HepG2 (cell line): ENCODE results near the gene ACSS1. TPM values are rescaled to one million over a fixed set of nuclear protein-coding genes. Genes with fewer than 3 reads are reported as not detected.

Experiments used
- ATF7 ChIP-seq, 2 experiments: fragments of 450-650 bp in 1 of 2; sonication (generic) in 1 of 2; formaldehyde crosslinking in 1 of 2; IDR thresholded peaks; 2 replicates each; pipeline versions ENCODE4 v1.4.0 to v1.6.1; 2016 to 2020; ENCODE audit warnings: antibody characterized with exemption in 1 of 2, mild to moderate bottlenecking in 1 of 2, missing genetic modification reagents in 1 of 2
- CREB1 ChIP-seq, 2 experiments: fragments of 450-650 bp in 1 of 2; IDR thresholded peaks; 2 replicates each; pipeline ENCODE4 v1.6.1; 2016 to 2017; ENCODE audit warnings: control low read depth in 1 of 2, mild to moderate bottlenecking in 1 of 2, missing compliant biosample characterization in 1 of 2, missing genetic modification characterization in 1 of 2
- ELF4 ChIP-seq: sonication (generic); formaldehyde crosslinking; IDR thresholded peaks from 2 replicates; pipeline ENCODE4 v1.5.0; 2020; ENCODE audit warnings: missing genetic modification reagents, mild to moderate bottlenecking, moderate library complexity, borderline replicate concordance
- GATAD2A ChIP-seq: IDR thresholded peaks from 2 replicates; pipeline ENCODE4 v1.6.1; 2016
- HMG20B ChIP-seq: conservative IDR thresholded peaks from 2 replicates; pipeline ENCODE4 v1.6.1; 2016; ENCODE audit warnings: missing genetic modification reagents, missing compliant biosample characterization
- HNRNPL ChIP-seq: fragments of 200-400 bp; formaldehyde crosslinking; IDR thresholded peaks from 2 replicates; pipeline ENCODE4 v1.6.1; 2017; ENCODE audit warnings: mild to moderate bottlenecking, low read depth, low read length
- KDM2A ChIP-seq: sonication (generic); formaldehyde crosslinking; IDR thresholded peaks from 2 replicates; pipeline ENCODE4 v1.4.0; 2020; ENCODE audit warnings: low read depth, missing genetic modification reagents, borderline replicate concordance
- NFYC ChIP-seq: IDR thresholded peaks from 2 replicates; pipeline ENCODE4 v1.6.1; 2016; ENCODE audit warnings: missing genetic modification reagents, missing compliant biosample characterization
- NKX3-1 ChIP-seq: sonication (generic); formaldehyde crosslinking; IDR thresholded peaks from 2 replicates; pipeline ENCODE4 v1.5.0; 2020; ENCODE audit warnings: missing genetic modification reagents
- RELA ChIP-seq: sonication (generic); formaldehyde crosslinking; IDR thresholded peaks from 2 replicates; pipeline ENCODE4 v1.4.0; 2020; ENCODE audit warnings: missing genetic modification reagents
- SPEN ChIP-seq: sonication (generic); formaldehyde crosslinking; IDR thresholded peaks from 2 replicates; pipeline ENCODE4 v1.5.1; 2020; ENCODE audit warnings: low read depth, mild to moderate bottlenecking, missing genetic modification reagents
- SRSF1 ChIP-seq: fragments of 200-400 bp; formaldehyde crosslinking; optimal IDR thresholded peaks from 2 replicates; pipeline ENCODE3; 2017; ENCODE audit warnings: mild to moderate bottlenecking, low read depth, low read length, moderate library complexity
- TEAD2 ChIP-seq: sonication (generic); formaldehyde crosslinking; IDR thresholded peaks from 2 replicates; pipeline ENCODE4 v1.9.0; 2021; ENCODE audit warnings: missing genetic modification reagents
- ZNF230 ChIP-seq: sonication (generic); formaldehyde crosslinking; IDR thresholded peaks from 2 replicates; pipeline ENCODE4 v1.4.0; 2020; ENCODE audit warnings: mild to moderate bottlenecking, missing genetic modification reagents
- ZNF839 ChIP-seq: sonication (generic); formaldehyde crosslinking; IDR thresholded peaks from 2 replicates; pipeline ENCODE4 v1.4.0; 2020; ENCODE audit warnings: missing genetic modification reagents, mild to moderate bottlenecking, borderline replicate concordance
- polyA plus RNA-seq, 8 experiments: library from polyadenylated mRNA; depleted of rRNA in 3 of 8; stranded (reverse) in 7 of 8; unstranded in 1 of 8; fragments of >200 nt; fragmentation: Illumina TruSeq in 4 of 8; extraction: Trizol in 4 of 8; gene quantifications; 2 replicates each; pipeline versions ENCODE4 v1.2.1 to v1.2.3, GENCODE V29; 2011 to 2016; ENCODE audit warnings: low read depth in 4 of 8, missing spikeins in 1 of 8, mixed read lengths in 1 of 8; ENCODE audit not compliant: insufficient read depth in 1 of 8
- total RNA-seq, 5 experiments: library from RNA; depleted of rRNA; stranded (reverse); fragments of >200 nt; fragmentation: Illumina TruSeq; extraction: Trizol; gene quantifications; 2 replicates each; pipeline ENCODE4 v1.2.3, GENCODE V29; 2016; ENCODE audit warnings: low read depth in 1 of 5
- TF ChIP-seq, protein P1 (sequence below): sonication (generic); formaldehyde crosslinking; IDR thresholded peaks from 2 replicates; pipeline ENCODE4 v1.8.1; 2023; ENCODE audit warnings: mild to moderate bottlenecking, missing genetic modification reagents
- TF ChIP-seq, protein P2 (sequence below): IDR thresholded peaks from 2 replicates; pipeline ENCODE4 v1.6.1; 2016; ENCODE audit warnings: low read depth, missing genetic modification reagents, missing compliant biosample characterization
- TF ChIP-seq, protein P3 (sequence below): sonication (generic); formaldehyde crosslinking; IDR thresholded peaks from 2 replicates; pipeline ENCODE4 v1.4.0; 2020; ENCODE audit warnings: missing genetic modification reagents
- TF ChIP-seq, protein P4 (sequence below): sonication (generic); formaldehyde crosslinking; IDR thresholded peaks from 2 replicates; pipeline ENCODE4 v1.4.0; 2020; ENCODE audit warnings: missing genetic modification reagents

ACSS1 gene
- total and polyA plus RNA-seq, 2 of the 13 experiments (the other 11 are each of a cell fraction or from before 2014, with no cell fraction given): 15.2 to 41.6 TPM

DNA sequence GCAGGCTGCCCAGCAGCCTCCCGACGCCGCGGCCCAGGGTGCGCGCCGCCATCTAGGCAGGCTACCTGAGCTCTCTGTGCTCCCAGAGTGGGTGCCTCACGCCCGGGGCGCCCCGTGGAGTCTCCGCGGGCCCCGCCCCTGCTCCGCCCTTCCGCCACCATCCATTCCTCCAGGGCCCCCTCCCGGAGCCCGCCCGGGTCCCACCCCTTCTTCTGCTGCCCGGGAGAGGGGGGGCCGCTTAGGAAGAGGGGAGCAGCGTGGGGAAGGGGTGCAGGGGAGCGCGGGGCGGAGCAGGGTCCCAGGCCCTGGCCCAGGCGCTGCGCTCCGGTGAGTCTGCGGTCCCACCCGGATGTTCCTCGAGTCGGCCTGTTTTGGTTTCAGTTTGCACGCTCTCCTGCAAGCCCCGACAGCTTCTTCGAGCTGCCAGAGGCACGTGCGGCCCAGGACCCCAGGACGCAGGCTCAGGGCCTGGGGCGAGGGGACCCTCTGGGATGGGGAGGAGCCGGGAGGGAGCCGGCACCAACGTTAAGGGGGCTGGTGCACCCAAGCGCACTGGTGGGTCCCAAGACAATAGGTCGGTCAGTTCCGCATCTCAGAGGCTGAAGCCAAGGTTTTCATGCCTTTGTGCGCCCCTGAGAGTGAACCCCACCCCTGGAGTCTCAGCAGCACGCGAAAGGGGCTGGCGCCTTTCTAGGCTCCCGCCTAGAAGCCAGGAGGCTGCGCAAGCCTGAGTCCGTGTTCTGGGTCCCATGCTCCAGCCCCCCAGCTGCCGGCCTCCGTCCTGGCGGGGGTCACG, at the start of gene ACSS1 (continued):
- TF ChIP-seq ZNF230 (CRISPR knock-in tag) (peak; percentile 81), ELF4 (no peak), CREB1 (IDR thresholded peaks at IDR 0.05) (no peak), CREB1 (CRISPR knock-in tag; IDR thresholded peaks at IDR 0.05) (no peak), ATF7 (IDR thresholded peaks at IDR 0.05) (no peak), ATF7 (CRISPR knock-in tag; IDR thresholded peaks at IDR 0.05) (0 out of 2 replicates have a peak, but pooled peaks have one; percentile 54), SRSF1 (peak; percentile 2), KDM2A (CRISPR knock-in tag) (peak; percentile 46), HMG20B (no peak), NKX3-1 (CRISPR knock-in tag) (peak; percentile 75), TEAD2 (CRISPR knock-in tag) (peak; percentile 81; the same call in 1 of the 2 replicates), SPEN (CRISPR knock-in tag) (no peak), HNRNPL (0 out of 2 replicates have a peak, but pooled peaks have one; percentile 25), RELA (no peak), ZNF839 (peak; percentile 65; the same call in 1 of the 2 replicates), GATAD2A (peak; percentile 45; the same call in 1 of the 2 replicates), NFYC (CRISPR knock-in tag) (0 out of 2 replicates have a peak, but pooled peaks have one; percentile 16)
- TF ChIP-seq, protein P1, sequence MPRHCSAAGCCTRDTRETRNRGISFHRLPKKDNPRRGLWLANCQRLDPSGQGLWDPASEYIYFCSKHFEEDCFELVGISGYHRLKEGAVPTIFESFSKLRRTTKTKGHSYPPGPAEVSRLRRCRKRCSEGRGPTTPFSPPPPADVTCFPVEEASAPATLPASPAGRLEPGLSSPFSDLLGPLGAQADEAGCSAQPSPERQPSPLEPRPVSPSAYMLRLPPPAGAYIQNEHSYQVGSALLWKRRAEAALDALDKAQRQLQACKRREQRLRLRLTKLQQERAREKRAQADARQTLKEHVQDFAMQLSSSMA (CRISPR knock-in tag): no peak
- TF ChIP-seq, protein P2, sequence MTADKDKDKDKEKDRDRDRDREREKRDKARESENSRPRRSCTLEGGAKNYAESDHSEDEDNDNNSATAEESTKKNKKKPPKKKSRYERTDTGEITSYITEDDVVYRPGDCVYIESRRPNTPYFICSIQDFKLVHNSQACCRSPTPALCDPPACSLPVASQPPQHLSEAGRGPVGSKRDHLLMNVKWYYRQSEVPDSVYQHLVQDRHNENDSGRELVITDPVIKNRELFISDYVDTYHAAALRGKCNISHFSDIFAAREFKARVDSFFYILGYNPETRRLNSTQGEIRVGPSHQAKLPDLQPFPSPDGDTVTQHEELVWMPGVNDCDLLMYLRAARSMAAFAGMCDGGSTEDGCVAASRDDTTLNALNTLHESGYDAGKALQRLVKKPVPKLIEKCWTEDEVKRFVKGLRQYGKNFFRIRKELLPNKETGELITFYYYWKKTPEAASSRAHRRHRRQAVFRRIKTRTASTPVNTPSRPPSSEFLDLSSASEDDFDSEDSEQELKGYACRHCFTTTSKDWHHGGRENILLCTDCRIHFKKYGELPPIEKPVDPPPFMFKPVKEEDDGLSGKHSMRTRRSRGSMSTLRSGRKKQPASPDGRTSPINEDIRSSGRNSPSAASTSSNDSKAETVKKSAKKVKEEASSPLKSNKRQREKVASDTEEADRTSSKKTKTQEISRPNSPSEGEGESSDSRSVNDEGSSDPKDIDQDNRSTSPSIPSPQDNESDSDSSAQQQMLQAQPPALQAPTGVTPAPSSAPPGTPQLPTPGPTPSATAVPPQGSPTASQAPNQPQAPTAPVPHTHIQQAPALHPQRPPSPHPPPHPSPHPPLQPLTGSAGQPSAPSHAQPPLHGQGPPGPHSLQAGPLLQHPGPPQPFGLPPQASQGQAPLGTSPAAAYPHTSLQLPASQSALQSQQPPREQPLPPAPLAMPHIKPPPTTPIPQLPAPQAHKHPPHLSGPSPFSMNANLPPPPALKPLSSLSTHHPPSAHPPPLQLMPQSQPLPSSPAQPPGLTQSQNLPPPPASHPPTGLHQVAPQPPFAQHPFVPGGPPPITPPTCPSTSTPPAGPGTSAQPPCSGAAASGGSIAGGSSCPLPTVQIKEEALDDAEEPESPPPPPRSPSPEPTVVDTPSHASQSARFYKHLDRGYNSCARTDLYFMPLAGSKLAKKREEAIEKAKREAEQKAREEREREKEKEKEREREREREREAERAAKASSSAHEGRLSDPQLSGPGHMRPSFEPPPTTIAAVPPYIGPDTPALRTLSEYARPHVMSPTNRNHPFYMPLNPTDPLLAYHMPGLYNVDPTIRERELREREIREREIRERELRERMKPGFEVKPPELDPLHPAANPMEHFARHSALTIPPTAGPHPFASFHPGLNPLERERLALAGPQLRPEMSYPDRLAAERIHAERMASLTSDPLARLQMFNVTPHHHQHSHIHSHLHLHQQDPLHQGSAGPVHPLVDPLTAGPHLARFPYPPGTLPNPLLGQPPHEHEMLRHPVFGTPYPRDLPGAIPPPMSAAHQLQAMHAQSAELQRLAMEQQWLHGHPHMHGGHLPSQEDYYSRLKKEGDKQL (CRISPR knock-in tag): no peak
- TF ChIP-seq, protein P3, sequence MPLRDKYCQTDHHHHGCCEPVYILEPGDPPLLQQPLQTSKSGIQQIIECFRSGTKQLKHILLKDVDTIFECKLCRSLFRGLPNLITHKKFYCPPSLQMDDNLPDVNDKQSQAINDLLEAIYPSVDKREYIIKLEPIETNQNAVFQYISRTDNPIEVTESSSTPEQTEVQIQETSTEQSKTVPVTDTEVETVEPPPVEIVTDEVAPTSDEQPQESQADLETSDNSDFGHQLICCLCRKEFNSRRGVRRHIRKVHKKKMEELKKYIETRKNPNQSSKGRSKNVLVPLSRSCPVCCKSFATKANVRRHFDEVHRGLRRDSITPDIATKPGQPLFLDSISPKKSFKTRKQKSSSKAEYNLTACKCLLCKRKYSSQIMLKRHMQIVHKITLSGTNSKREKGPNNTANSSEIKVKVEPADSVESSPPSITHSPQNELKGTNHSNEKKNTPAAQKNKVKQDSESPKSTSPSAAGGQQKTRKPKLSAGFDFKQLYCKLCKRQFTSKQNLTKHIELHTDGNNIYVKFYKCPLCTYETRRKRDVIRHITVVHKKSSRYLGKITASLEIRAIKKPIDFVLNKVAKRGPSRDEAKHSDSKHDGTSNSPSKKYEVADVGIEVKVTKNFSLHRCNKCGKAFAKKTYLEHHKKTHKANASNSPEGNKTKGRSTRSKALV (CRISPR knock-in tag): peak; percentile 63; the same call in 1 of the 2 replicates
- TF ChIP-seq, protein P4, sequence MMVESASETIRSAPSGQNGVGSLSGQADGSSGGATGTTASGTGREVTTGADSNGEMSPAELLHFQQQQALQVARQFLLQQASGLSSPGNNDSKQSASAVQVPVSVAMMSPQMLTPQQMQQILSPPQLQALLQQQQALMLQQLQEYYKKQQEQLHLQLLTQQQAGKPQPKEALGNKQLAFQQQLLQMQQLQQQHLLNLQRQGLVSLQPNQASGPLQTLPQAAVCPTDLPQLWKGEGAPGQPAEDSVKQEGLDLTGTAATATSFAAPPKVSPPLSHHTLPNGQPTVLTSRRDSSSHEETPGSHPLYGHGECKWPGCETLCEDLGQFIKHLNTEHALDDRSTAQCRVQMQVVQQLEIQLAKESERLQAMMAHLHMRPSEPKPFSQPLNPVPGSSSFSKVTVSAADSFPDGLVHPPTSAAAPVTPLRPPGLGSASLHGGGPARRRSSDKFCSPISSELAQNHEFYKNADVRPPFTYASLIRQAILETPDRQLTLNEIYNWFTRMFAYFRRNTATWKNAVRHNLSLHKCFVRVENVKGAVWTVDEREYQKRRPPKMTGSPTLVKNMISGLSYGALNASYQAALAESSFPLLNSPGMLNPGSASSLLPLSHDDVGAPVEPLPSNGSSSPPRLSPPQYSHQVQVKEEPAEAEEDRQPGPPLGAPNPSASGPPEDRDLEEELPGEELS: no peak
